ENCODE measurements around the gene ADK. TPM values are rescaled to one million over a fixed set of nuclear protein-coding genes. Genes with fewer than 3 reads are reported as not detected.
A peak's percentile ranks its signal among the peaks of the same experiment; 100 is the strongest.

The ADK gene
- total and polyA plus RNA-seq, 2 donors (not counting 3 experiments of a cell fraction or from before 2014, with no cell fraction given), result 11.7 to 46.5 TPM

GRCh38 chr10:74419958-74420375 is 268.9 kb downstream of the ADK start:
- TF ChIP-seq CTCF (IDR thresholded peaks at IDR 0.05; ENCODE audit: extremely low read depth in 1 of 2, insufficient read depth in 1 of 2, low read depth in 1 of 2, low read length in 2 of 2), result peak in 1 of 2 donors; percentile 23
- TF ChIP-seq MAX (IDR thresholded peaks at IDR 0.05; ENCODE audit: insufficient read depth, insufficient read length), result no peak
- Histone ChIP-seq H4K20me1 (replicated peaks; ENCODE audit: control insufficient read depth, extremely low read depth, insufficient read depth, low read length) (no peaks in the 10 kb centered on the region), H3K27ac (ENCODE audit: insufficient read depth, low read depth, low read length) (no peak overlapping the region), H3K9ac (replicated peaks; ENCODE audit: extremely low read depth, insufficient read depth, low read length) (no peak overlapping the region), H3K9me3 (replicated peaks; ENCODE audit: control insufficient read depth, insufficient read depth, low read length) (no peaks in the 10 kb centered on the region), H3K4me2 (ENCODE audit: insufficient read depth, low read length) (no peak overlapping the region), H3K4me3 (replicated peaks in 1 of 3; ENCODE audit: insufficient read depth in 1 of 3, low read depth in 1 of 3, low read length in 3 of 3) (no peak overlapping the region), H3K9me1 (replicated peaks; ENCODE audit: control insufficient read depth, extremely low read depth, insufficient read depth, low read length) (no peaks in the 10 kb centered on the region), H2AFZ (ENCODE audit: low read depth, low read length) (no peak overlapping the region), H3K79me2 (ENCODE audit: control insufficient read depth, insufficient read depth, low read length) (peaks cover 4% of the 10 kb centered on the region), H3K4me1 (ENCODE audit: control insufficient read depth, extremely low read depth, insufficient read depth, low read length) (no peaks in the 10 kb centered on the region), H3K36me3 (ENCODE audit: control insufficient read depth in 2 of 2, extremely low read depth in 1 of 2, insufficient read depth in 2 of 2, low read length in 2 of 2) (no peaks in the 10 kb centered on the region), H3K27me3 (ENCODE audit: control insufficient read depth in 2 of 2, insufficient read depth in 2 of 2, low read length in 2 of 2) (no peaks in the 10 kb centered on the region)
- POLR2A ChIA-PET, result no interaction called here
- no peak for FAIRE-seq
- intact Hi-C loops (cut with micrococcal nuclease), result loop anchor here (5.0 kb wide), 2 partner anchors 602 to 682 kb away; no protein-coding TSS in a partner anchor
- CTCF ChIA-PET, result interaction anchor here (0.6 to 3.0 kb wide), 32 partner anchors 8 to 815 kb away, joined by 3 to 13 read pairs (median 4); partner anchors contain the start of gene COMTD1
- dilution Hi-C loops (cut with MboI; ENCODE audit: extremely low pct_ligation_motif_present, low sequenced_read_pairs), result no loop called here
- DNase-seq (ENCODE audit: low read depth, low spot score), result peak; percentile 49
- BruUV-seq (replicated peaks), result no TSS peak

- DNase-seq (ENCODE audit: low read depth, low spot score) (no peak), FAIRE-seq (no peak)
- H3K4me2 ChIP-seq (ENCODE audit: insufficient read depth, low read length), result no peak overlapping the region
- H3K9me1 ChIP-seq (replicated peaks; ENCODE audit: control insufficient read depth, extremely low read depth, insufficient read depth, low read length), result no peaks in the 10 kb centered on the region
- no peak overlapping the region for H3K27ac ChIP-seq (ENCODE audit: insufficient read depth, low read depth, low read length)
- H3K9me3 ChIP-seq (replicated peaks; ENCODE audit: control insufficient read depth, insufficient read depth, low read length), result no peaks in the 10 kb centered on the region
- no peaks in the 10 kb centered on the region for H3K4me1 ChIP-seq (ENCODE audit: control insufficient read depth, extremely low read depth, insufficient read depth, low read length)
- TF ChIP-seq MYC (IDR thresholded peaks at IDR 0.05; ENCODE audit: low read depth, low read length) (no peak), MAX (IDR thresholded peaks at IDR 0.05; ENCODE audit: insufficient read depth, insufficient read length) (no peak), EZH2 (IDR thresholded peaks at IDR 0.05; ENCODE audit: borderline replicate concordance, low read depth, low read length, severe bottlenecking) (no peak), POLR2AphosphoS5 (IDR thresholded peaks at IDR 0.05; ENCODE audit: insufficient read depth, low read depth, low read length) (no peak), JUN (IDR thresholded peaks at IDR 0.05; ENCODE audit: borderline replicate concordance, insufficient read depth, insufficient read length, low read depth) (no peak), CTCF (IDR thresholded peaks at IDR 0.05; ENCODE audit: extremely low read depth in 1 of 2, insufficient read depth in 1 of 2, low read depth in 1 of 2, low read length in 2 of 2) (no peak), POLR2A (IDR thresholded peaks at IDR 0.05; ENCODE audit: low read depth, low read length) (no peak), GATA2 (IDR thresholded peaks at IDR 0.05; ENCODE audit: insufficient read depth, insufficient read length, low read depth, low read length) (no peak), FOS (IDR thresholded peaks at IDR 0.05; ENCODE audit: borderline replicate concordance, insufficient read depth, low read length) (no peak)
- H4K20me1 ChIP-seq (replicated peaks; ENCODE audit: control insufficient read depth, extremely low read depth, insufficient read depth, low read length), result no peaks in the 10 kb centered on the region
- peaks cover 4% of the 10 kb centered on the region for H3K79me2 ChIP-seq (ENCODE audit: control insufficient read depth, insufficient read depth, low read length)
- no TSS peak for BruUV-seq (replicated peaks)
- intact Hi-C loops (cut with micrococcal nuclease), result loop anchor here (5.0 kb wide), 2 partner anchors 598 to 678 kb away; no protein-coding TSS in a partner anchor
- H3K9ac ChIP-seq (replicated peaks; ENCODE audit: extremely low read depth, insufficient read depth, low read length), result no peak overlapping the region
- no peak overlapping the region for H3K4me3 ChIP-seq (replicated peaks in 1 of 3; ENCODE audit: insufficient read depth in 1 of 3, low read depth in 1 of 3, low read length in 3 of 3)
- H3K36me3 ChIP-seq (ENCODE audit: control insufficient read depth in 2 of 2, extremely low read depth in 1 of 2, insufficient read depth in 2 of 2, low read length in 2 of 2), result no peaks in the 10 kb centered on the region
- ChIA-PET POLR2A (no interaction called here), CTCF (interaction anchor here (0.7 to 1.0 kb wide), 2 partner anchors 11 to 138 kb away, joined by 3 read pairs; no protein-coding TSS in a partner anchor)
- H3K27me3 ChIP-seq (ENCODE audit: control insufficient read depth in 2 of 2, insufficient read depth in 2 of 2, low read length in 2 of 2), result no peaks in the 10 kb centered on the region
- H2AFZ ChIP-seq (ENCODE audit: low read depth, low read length), result no peak overlapping the region
- dilution Hi-C loops (cut with MboI; ENCODE audit: extremely low pct_ligation_motif_present, low sequenced_read_pairs), result no loop called here
Measured at GRCh38 chr10:74424565-74424964, 273.5 kb downstream of the ADK start.

Data from endothelial cell of umbilical vein (primary cell).